ENCODE measurements around the gene MRPL14. TPM values are rescaled to one million over a fixed set of nuclear protein-coding genes. Genes with fewer than 3 reads are reported as not detected.

MRPL14 gene
- total RNA-seq, 4 donors from 2014 or later: 41.7 to 60.3 (median 53.6) TPM

DNA sequence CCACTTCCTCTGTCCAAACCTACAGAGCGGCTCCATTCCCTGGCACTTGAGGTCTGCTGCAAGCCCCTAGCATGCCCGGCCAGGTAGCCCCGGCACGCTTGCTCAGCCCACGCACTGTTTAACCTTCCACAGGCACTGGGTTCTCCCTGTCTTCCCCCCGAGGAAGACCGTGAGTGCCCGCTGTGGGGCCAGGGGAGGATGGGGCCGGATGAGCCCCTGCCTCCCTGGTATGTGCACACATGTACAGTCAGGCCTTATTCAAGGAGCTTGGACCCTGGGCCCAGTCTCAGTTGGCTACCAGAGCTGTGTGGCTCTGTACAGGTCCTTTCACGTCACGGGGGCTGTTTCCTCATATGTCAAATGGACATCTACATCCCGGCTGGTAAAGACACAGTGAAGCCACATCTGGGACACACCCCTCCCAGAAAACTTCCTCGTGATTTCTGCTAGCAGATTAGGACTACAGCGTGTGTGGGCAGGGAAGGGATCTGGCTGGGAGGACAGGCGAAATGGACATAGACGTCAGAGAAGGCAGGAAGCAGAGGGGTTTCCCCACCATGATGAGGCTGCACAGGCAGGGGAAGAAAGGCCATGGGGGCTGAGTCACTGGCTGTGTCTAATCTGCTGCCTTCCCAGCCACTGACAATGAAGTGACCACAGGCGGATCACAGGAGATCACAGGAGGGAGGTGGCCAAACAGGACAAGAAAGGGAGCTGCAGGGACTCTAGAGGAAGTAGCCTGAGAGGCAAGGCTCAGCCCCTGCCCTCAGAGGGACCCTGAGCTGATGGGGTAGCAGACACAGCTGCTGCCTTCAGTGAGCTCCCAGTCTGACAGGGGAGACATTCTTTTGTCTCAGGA is 62.9 kb downstream of the MRPL14 start:
- no peak for DNase-seq
- WGBS, 2 donors: 26 to 42% methylated on average over 8 of the region's 17 CpGs
- H3K4me1 ChIP-seq: peaks cover 26 to 76% (median 52%) of the 10 kb centered on the region in 3 donors
- no peaks in the 10 kb centered on the region for H3K36me3 ChIP-seq
- peaks cover 0 to 8% (median 0%) of the 10 kb centered on the region in 3 donors for H3K9me3 ChIP-seq
- peak overlapping the region in 2 of 4 donors; percentile 42 to 53 for H3K27ac ChIP-seq
- intact Hi-C loops (cut with DNase I): no loop called here
- no peak overlapping the region for H3K4me3 ChIP-seq
- no peaks in the 10 kb centered on the region for H3K27me3 ChIP-seq
- TF ChIP-seq, protein P1, sequence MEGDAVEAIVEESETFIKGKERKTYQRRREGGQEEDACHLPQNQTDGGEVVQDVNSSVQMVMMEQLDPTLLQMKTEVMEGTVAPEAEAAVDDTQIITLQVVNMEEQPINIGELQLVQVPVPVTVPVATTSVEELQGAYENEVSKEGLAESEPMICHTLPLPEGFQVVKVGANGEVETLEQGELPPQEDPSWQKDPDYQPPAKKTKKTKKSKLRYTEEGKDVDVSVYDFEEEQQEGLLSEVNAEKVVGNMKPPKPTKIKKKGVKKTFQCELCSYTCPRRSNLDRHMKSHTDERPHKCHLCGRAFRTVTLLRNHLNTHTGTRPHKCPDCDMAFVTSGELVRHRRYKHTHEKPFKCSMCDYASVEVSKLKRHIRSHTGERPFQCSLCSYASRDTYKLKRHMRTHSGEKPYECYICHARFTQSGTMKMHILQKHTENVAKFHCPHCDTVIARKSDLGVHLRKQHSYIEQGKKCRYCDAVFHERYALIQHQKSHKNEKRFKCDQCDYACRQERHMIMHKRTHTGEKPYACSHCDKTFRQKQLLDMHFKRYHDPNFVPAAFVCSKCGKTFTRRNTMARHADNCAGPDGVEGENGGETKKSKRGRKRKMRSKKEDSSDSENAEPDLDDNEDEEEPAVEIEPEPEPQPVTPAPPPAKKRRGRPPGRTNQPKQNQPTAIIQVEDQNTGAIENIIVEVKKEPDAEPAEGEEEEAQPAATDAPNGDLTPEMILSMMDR (IDR thresholded peaks at IDR 0.05): no peak
- peak in 1 of 4 donors; percentile 24 for TF ChIP-seq POLR2A (IDR thresholded peaks at IDR 0.05)

DNA sequence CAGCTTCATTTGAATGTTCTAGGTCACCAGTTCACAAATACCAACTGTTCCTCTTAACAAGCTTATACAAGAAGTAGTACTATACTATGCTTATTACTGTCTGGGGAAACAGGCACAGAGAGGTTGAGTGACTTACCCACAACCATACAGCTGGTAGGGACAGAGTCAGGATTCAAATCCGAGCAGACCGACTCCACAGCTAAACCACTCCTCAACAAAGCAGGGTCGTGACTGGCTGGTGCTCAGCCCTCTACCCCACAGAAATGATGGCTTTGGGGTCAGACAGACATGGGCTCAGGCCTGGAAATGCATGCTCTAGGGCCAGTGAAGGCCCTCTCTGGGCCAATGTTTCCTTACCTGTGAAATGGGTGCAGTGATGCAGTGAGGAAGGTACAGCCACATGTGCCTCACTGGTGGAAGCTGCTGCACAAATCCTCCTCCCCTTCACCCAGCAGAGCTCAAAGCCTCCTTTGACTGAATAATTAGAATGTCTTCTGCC is 63.6 kb downstream of the MRPL14 start:
- Histone ChIP-seq H3K27ac (peak overlapping the region in 2 of 4 donors; percentile 42 to 53), H3K4me3 (no peak overlapping the region), H3K4me1 (peaks cover 33 to 78% (median 60%) of the 10 kb centered on the region in 3 donors), H3K9me3 (peaks cover 0 to 8% (median 0%) of the 10 kb centered on the region in 3 donors), H3K36me3 (no peaks in the 10 kb centered on the region), H3K27me3 (no peaks in the 10 kb centered on the region)
- WGBS, 2 donors: 57 to 75% methylated on average over 3 of the region's 3 CpGs
- no peak for DNase-seq
- intact Hi-C loops (cut with DNase I): no loop called here
- TF ChIP-seq POLR2A (IDR thresholded peaks at IDR 0.05): no peak
- TF ChIP-seq, protein P1 (IDR thresholded peaks at IDR 0.05): no peak

Other genes starting within 250 kb of the MRPL14 start
- 10 to 100 TPM; 27.8 to 56.3 (median 45.5) TPM for gene TMEM63B, start 102 bp upstream of the MRPL14 start, total RNA-seq
- gene CAPN11, start 31.4 kb upstream of the MRPL14 start, total RNA-seq: under 1 TPM in 2 of 4 donors, not detected in 2; 0.57 to 1.00 TPM
- gene MYMX, start 89.5 kb upstream of the MRPL14 start, total RNA-seq: not detected
- gene SLC29A1, start 96.1 kb upstream of the MRPL14 start, total RNA-seq: 10 to 100 TPM; 12.7 to 24.8 (median 22.3) TPM
- 100 to 1,000 TPM; 433 to 696 (median 601) TPM for gene HSP90AB1, start 119.6 kb upstream of the MRPL14 start, total RNA-seq
- gene SLC35B2, start 130.1 kb upstream of the MRPL14 start, total RNA-seq: 10 to 100 TPM in 3 of 4 donors, 1 to 10 TPM in 1; 9.7 to 34.4 (median 21.2) TPM
- 10 to 100 TPM in 3 of 4 donors, 1 to 10 TPM in 1; 8.6 to 11.2 (median 10.2) TPM for gene NFKBIE, start 138.1 kb upstream of the MRPL14 start, total RNA-seq
- gene TMEM151B, start 143.0 kb upstream of the MRPL14 start, total RNA-seq: not detected
- 10 to 100 TPM in 3 of 4 donors, 1 to 10 TPM in 1; 9.0 to 21.9 (median 12.2) TPM for gene AARS2, start 185.9 kb upstream of the MRPL14 start, total RNA-seq
- gene SPATS1, start 215.2 kb upstream of the MRPL14 start, total RNA-seq: not detected

All from esophagus squamous epithelium (tissue), 5 donors.